K562 (cell line): ENCODE measurements around the gene FRK. TPM values are rescaled to one million over a fixed set of nuclear protein-coding genes. Genes with fewer than 3 reads are reported as not detected.

Source experiments
- ATAC-seq: fragments of 200-7000 bp; cut with Tn5 transposase; 3 replicates; pipeline ENCODE4 v1.9.1; 2020; ENCODE audit warnings: moderate library complexity
- BruUV-seq: library from RNA; stranded (reverse); fragments of 400-500 nt; replicated peaks from 2 replicates; lab custom pipeline; 2021; lab: Mats Ljungman, UMichigan
- CTCF ChIA-PET: fragments of 300-600 bp; formaldehyde crosslinking; extraction: SDS; loops from one replicate; lab custom pipeline; 2021; ENCODE audit warnings: low intra/inter-chr PET ratio; lab: Yijun Ruan, JAX
- POLR2A ChIA-PET: fragments of 300-600, 350-650 bp; sonication (Branson Sonifier 250); formaldehyde crosslinking; extraction: SDS; loops from one replicate; lab custom pipeline; 2021; ENCODE audit warnings: antibody characterized with exemption, inconsistent platforms; lab: Yijun Ruan, JAX
- DNase-seq, 4 experiments: peaks; one replicate each; pipeline versions ENCODE4 v3.0.0 to v3.0.0-alpha.2; 2011 to 2018; ENCODE audit warnings: low spot score in 3 of 4, mixed read lengths in 3 of 4; ENCODE audit errors: extremely low read depth in 1 of 4
- FAIRE-seq: peaks from 2 replicates; lab custom pipeline; 2011; peaks lifted over from hg19 to GRCh38; lab: Jason Lieb, UNC
- H2AFZ ChIP-seq: 2 replicates; pipeline ENCODE4 v1.6.0; 2011; ENCODE audit warnings: low read depth, low read length, control low read depth, inconsistent platforms
- H3K27ac ChIP-seq: fragments of 200-600 bp; 3 replicates; pipeline ENCODE4 v1.8.0; 2011; ENCODE audit warnings: low read depth, mild to moderate bottlenecking, control low read depth, inconsistent platforms, low read length, moderate library complexity, mixed read lengths; ENCODE audit errors: extremely low read depth
- H3K27me3 ChIP-seq, 2 experiments: fragments of 300-600 bp in 1 of 2; 2 replicates in 1 of 2; 3 replicates in 1 of 2; pipeline versions ENCODE4 v1.6.0 to v1.8.0; 2011; ENCODE audit warnings: inconsistent platforms in 2 of 2, low read length in 2 of 2, mild to moderate bottlenecking in 1 of 2, mixed read lengths in 1 of 2, moderate library complexity in 1 of 2; ENCODE audit not compliant: control insufficient read depth in 2 of 2, insufficient read depth in 2 of 2
- H3K36me3 ChIP-seq: fragments of 300-600 bp; 3 replicates; pipeline ENCODE4 v1.8.0; 2011; ENCODE audit warnings: mild to moderate bottlenecking, low read length, inconsistent platforms; ENCODE audit not compliant: control insufficient read depth, insufficient read depth
- H3K4me1 ChIP-seq, 2 experiments: fragments of 200-600 bp in 1 of 2; replicated peaks in 1 of 2; 2 replicates in 1 of 2; 3 replicates in 1 of 2; pipeline versions ENCODE4 v1.5.1 to v1.8.0; 2011; ENCODE audit warnings: inconsistent platforms in 2 of 2, low read length in 2 of 2, mild to moderate bottlenecking in 1 of 2, mixed read lengths in 1 of 2, moderate library complexity in 1 of 2; ENCODE audit not compliant: control insufficient read depth in 2 of 2, insufficient read depth in 2 of 2
- H3K4me2 ChIP-seq: 2 replicates; pipeline ENCODE4 v1.6.1; 2011; ENCODE audit warnings: low read length, control low read depth, inconsistent platforms, mixed read lengths; ENCODE audit not compliant: insufficient read depth
- H3K4me3 ChIP-seq: fragments of 200-600 bp; sonication (generic), shearing (Covaris generic); 2 replicates; pipeline ENCODE4 v1.5.1; 2016; ENCODE audit warnings: control low read depth, inconsistent platforms
- H3K79me2 ChIP-seq: fragments of 200-600 bp; 3 replicates; pipeline ENCODE4 v1.8.0; 2011; ENCODE audit warnings: low read length, inconsistent platforms; ENCODE audit not compliant: control insufficient read depth, insufficient read depth
- H3K9ac ChIP-seq, 2 experiments: 2 replicates each; pipeline versions ENCODE4 v1.6.0 to v1.6.1; 2011; ENCODE audit warnings: low read depth in 2 of 2, low read length in 2 of 2, control low read depth in 1 of 2, inconsistent platforms in 1 of 2, mild to moderate bottlenecking in 1 of 2, mixed read lengths in 1 of 2; ENCODE audit not compliant: insufficient read depth in 1 of 2
- H3K9me1 ChIP-seq: one replicate; pipeline ENCODE4 v1.6.0; 2011; ENCODE audit warnings: inconsistent platforms, mild to moderate bottlenecking, low read length, moderate library complexity; ENCODE audit not compliant: control insufficient read depth, insufficient read depth
- H3K9me3 ChIP-seq: replicated peaks from 2 replicates; pipeline ENCODE4 v1.5.1; 2011; ENCODE audit warnings: low read depth, low read length, inconsistent platforms; ENCODE audit not compliant: control insufficient read depth, insufficient read depth
- H4K20me1 ChIP-seq: replicated peaks from 2 replicates; pipeline ENCODE4 v1.6.1; 2011; ENCODE audit warnings: low read length, inconsistent platforms, mixed read lengths; ENCODE audit not compliant: control insufficient read depth, insufficient read depth
- GATAD2A ChIP-seq: fragments of 450-650 bp; IDR thresholded peaks from 2 replicates; pipeline ENCODE4 v1.6.1; 2017
- GTF3C2 ChIP-seq: IDR thresholded peaks from 3 replicates; pipeline ENCODE4 v1.6.1; 2011; ENCODE audit warnings: borderline replicate concordance, mild to moderate bottlenecking, moderate library complexity; ENCODE audit not compliant: insufficient read length; ENCODE audit errors: extremely low read depth
- HOMEZ ChIP-seq: fragments of 250-450 bp; sonication (Bioruptor Pico); IDR thresholded peaks from 2 replicates; pipeline ENCODE4 v1.4.0; 2020; ENCODE audit warnings: mild to moderate bottlenecking, moderate library complexity
- IRF1 ChIP-seq: sonication (generic); formaldehyde crosslinking; IDR thresholded peaks from 2 replicates; pipeline ENCODE4 v1.8.0; 2022; ENCODE audit warnings: missing genetic modification reagents, mild to moderate bottlenecking, borderline replicate concordance
- SNAPC5 ChIP-seq: fragments of 250-450 bp; sonication (Bioruptor Pico); IDR thresholded peaks from 2 replicates; pipeline ENCODE4 v1.8.0; 2021; ENCODE audit warnings: moderate library complexity, mild to moderate bottlenecking, inconsistent platforms
- TEAD2 ChIP-seq: fragments of 450-650 bp; IDR thresholded peaks from 2 replicates; pipeline ENCODE4 v1.6.1; 2016; ENCODE audit warnings: missing genetic modification characterization, control low read depth, missing compliant biosample characterization
- ZBTB43 ChIP-seq: sonication (generic); formaldehyde crosslinking; IDR thresholded peaks from 2 replicates; pipeline ENCODE4 v1.8.0; 2023; ENCODE audit warnings: mild to moderate bottlenecking, missing genetic modification reagents
- ZNF354B ChIP-seq: fragments of 250-450 bp; sonication (Bioruptor Pico); IDR thresholded peaks from 2 replicates; pipeline ENCODE4 v1.4.0; 2020
- ZNF449 ChIP-seq: fragments of 250-450 bp; sonication (Bioruptor Pico); IDR thresholded peaks from 2 replicates; pipeline ENCODE4 v1.8.0; 2022; ENCODE audit warnings: moderate library complexity, mild to moderate bottlenecking, inconsistent platforms
- ZNF655 ChIP-seq: fragments of 250-450 bp; sonication (Bioruptor Pico); IDR thresholded peaks from 2 replicates; pipeline ENCODE4 v1.5.0; 2021
- ZNF79 ChIP-seq: fragments of 250-450 bp; sonication (Bioruptor Pico); IDR thresholded peaks from 2 replicates; pipeline ENCODE4 v1.4.0; 2020; ENCODE audit warnings: low read depth, mild to moderate bottlenecking, moderate library complexity
- WGBS: fragments of 100-300 bp; shearing (Covaris generic); methylation state at CpG from one replicate; pipeline ENCODE4 v1.1.6; 2016; ENCODE audit warnings: low coverage, mixed read lengths; ENCODE audit not compliant: insufficient coverage; ENCODE audit errors: missing lambda C conversion rate; 5-methylcytosine and 5-hydroxymethylcytosine counted together
- in situ Hi-C: fragments of 300-500 bp; cut with MboI; formaldehyde crosslinking; loops from 4 replicates; pipeline ENCODE4 v1.15.0; 2018; ENCODE audit warnings: inconsistent platforms, mixed read lengths
- intact Hi-C: fragments of 100-400 bp; cut with micrococcal nuclease; formaldehyde crosslinking; loops from 2 replicates; pipeline ENCODE4 v1.14.2; 2022
- polyA plus RNA-seq, 8 experiments: library from polyadenylated mRNA; depleted of rRNA in 4 of 8; stranded (reverse) in 5 of 8; unstranded in 3 of 8; fragments of >200 nt; fragmentation: Nextera tagmentation in 2 of 8; fragmentation: Illumina TruSeq in 1 of 8; extraction: Ambion mirVana in 2 of 8; extraction: Trizol in 1 of 8; gene quantifications; 2 replicates each; pipeline versions ENCODE4 v1.2.1 to v1.2.3, GENCODE V29; 2011 to 2014; ENCODE audit warnings: inconsistent platforms in 1 of 8, missing spikeins in 1 of 8
- total RNA-seq, 7 experiments: library from RNA; depleted of rRNA in 6 of 7; stranded (reverse); fragments of >200 nt in 6 of 7; fragmentation: Illumina TruSeq in 2 of 7; extraction: Trizol in 2 of 7; gene quantifications; 2 replicates each; pipeline versions ENCODE4 v1.2.1 to v1.2.3, GENCODE V29; 2011 to 2021; ENCODE audit warnings: low replicate concordance in 1 of 7

Gene FRK
- total and polyA plus RNA-seq, 9 of the 15 experiments (the other 6 are each of a cell fraction or from before 2014, with no cell fraction given) = 0.01 to 0.29 (median 0.09) TPM

GRCh38 chr6:115947966-115948541, 112.6 kb downstream of the FRK start:
- Histone ChIP-seq H3K27ac (no peak overlapping the region), H3K79me2 (no peaks in the 10 kb centered on the region), H3K4me3 (no peak overlapping the region), H3K4me2 (no peak overlapping the region), H3K36me3 (no peaks in the 10 kb centered on the region), H3K27me3 (no peaks in the 10 kb centered on the region), H3K9ac (no peak overlapping the region), H4K20me1 (no peaks in the 10 kb centered on the region), H2AFZ (no peak overlapping the region), H3K9me3 (no peaks in the 10 kb centered on the region), H3K4me1 (no peaks in the 10 kb centered on the region), H3K9me1 (no peaks in the 10 kb centered on the region)
- ChIA-PET POLR2A (no interaction called here), CTCF (no interaction called here)
- intact Hi-C loops = no loop called here
- in situ Hi-C loops = no loop called here
- FAIRE-seq (no peak), ATAC-seq (no peak), DNase-seq (no peak)
- TF ChIP-seq ZNF449 (CRISPR knock-in tag) (no peak), ZBTB43 (no peak), ZNF79 (CRISPR knock-in tag) (no peak), TEAD2 (tag) (no peak), ZNF655 (CRISPR knock-in tag) (no peak), HOMEZ (CRISPR knock-in tag) (no peak), IRF1 (CRISPR knock-in tag) (no peak), GTF3C2 (no peak), SNAPC5 (CRISPR knock-in tag) (no peak), GATAD2A (no peak), ZNF354B (no peak)
- no TSS peak for BruUV-seq
- 7% methylated on average over 2 of the region's 2 CpGs for WGBS
